ENCODE results near the gene RNF5.

GRCh38 chr6:32173051-32173727 lies 5.0 kb upstream of the RNF5 start:
- TF ChIP-seq POLR2A (IDR thresholded peaks at IDR 0.05) (no peak), CTCF (IDR thresholded peaks at IDR 0.05) (no peak), EP300 (IDR thresholded peaks at IDR 0.05) (no peak)
